ENCODE data around the gene NMBR. TPM values are rescaled to one million over a fixed set of nuclear protein-coding genes. Genes with fewer than 3 reads are reported as not detected.

NMBR gene
- total RNA-seq, 1 donor from 2014 or later, result not detected

DNA sequence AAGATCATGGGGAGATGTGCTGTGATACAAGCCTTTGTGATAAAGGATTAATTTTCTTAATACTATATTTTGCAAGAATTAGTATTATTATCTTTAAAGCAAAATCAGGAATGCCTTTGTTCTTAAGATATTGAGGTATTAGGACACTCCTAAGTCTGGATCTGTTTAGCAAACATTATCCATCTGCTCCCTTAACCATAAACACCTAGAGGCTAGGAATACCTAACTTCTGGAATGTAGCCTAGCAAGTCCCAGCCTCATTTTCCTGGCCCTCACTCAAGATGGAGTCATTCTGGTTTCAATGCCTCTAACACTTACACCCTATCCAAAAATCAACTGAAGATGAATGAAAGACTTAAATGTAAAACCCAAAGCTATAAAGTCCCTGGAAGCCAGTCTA lies 120.5 kb downstream of the NMBR start:
- TF ChIP-seq, protein P1, sequence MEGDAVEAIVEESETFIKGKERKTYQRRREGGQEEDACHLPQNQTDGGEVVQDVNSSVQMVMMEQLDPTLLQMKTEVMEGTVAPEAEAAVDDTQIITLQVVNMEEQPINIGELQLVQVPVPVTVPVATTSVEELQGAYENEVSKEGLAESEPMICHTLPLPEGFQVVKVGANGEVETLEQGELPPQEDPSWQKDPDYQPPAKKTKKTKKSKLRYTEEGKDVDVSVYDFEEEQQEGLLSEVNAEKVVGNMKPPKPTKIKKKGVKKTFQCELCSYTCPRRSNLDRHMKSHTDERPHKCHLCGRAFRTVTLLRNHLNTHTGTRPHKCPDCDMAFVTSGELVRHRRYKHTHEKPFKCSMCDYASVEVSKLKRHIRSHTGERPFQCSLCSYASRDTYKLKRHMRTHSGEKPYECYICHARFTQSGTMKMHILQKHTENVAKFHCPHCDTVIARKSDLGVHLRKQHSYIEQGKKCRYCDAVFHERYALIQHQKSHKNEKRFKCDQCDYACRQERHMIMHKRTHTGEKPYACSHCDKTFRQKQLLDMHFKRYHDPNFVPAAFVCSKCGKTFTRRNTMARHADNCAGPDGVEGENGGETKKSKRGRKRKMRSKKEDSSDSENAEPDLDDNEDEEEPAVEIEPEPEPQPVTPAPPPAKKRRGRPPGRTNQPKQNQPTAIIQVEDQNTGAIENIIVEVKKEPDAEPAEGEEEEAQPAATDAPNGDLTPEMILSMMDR (IDR thresholded peaks at IDR 0.05), result no peak
- ATAC-seq (no peak), DNase-seq (no peak)
- Histone ChIP-seq H3K27me3 (ENCODE audit: low read depth) (no peaks in the 10 kb centered on the region), H3K9me3 (no peaks in the 10 kb centered on the region), H3K27ac (no peak overlapping the region), H3K4me1 (no peaks in the 10 kb centered on the region), H3K36me3 (no peaks in the 10 kb centered on the region), H3K4me3 (no peak overlapping the region)
- intact Hi-C loops (cut with DNase I), result no loop called here

Other genes starting within 250 kb of the NMBR start
- not detected for gene GJE1, start 14.2 kb downstream of the NMBR start, total RNA-seq
- gene VTA1, start 141 bp upstream of the NMBR start, total RNA-seq, result 35.2 TPM
- gene ADGRG6, start 154.9 kb upstream of the NMBR start, total RNA-seq, result 35.7 TPM

Data from lower lobe of right lung (tissue), 2 donors.